MCF 10A (cell line): ENCODE data around the gene MDGA2. TPM values are rescaled to one million over a fixed set of nuclear protein-coding genes. Genes with fewer than 3 reads are reported as not detected.
A peak's percentile ranks its signal among the peaks of the same experiment; 100 is the strongest.

Source experiments
- BruUV-seq: library from RNA; stranded (reverse); fragments of 400-500 nt; replicated peaks from 2 replicates; lab custom pipeline; 2021; lab: Mats Ljungman, UMichigan
- CTCF ChIA-PET: fragments of 300-600 bp; sonication (Branson Sonifier 250); formaldehyde crosslinking; extraction: SDS; loops from one replicate; lab custom pipeline; 2021; ENCODE audit warnings: antibody characterized with exemption, inconsistent platforms; lab: Yijun Ruan, JAX
- POLR2A ChIA-PET: fragments of 300-600, 350-650 bp; sonication (Branson Sonifier 250); formaldehyde crosslinking; extraction: SDS; loops from one replicate; lab custom pipeline; 2020; ENCODE audit warnings: antibody characterized with exemption, inconsistent platforms; lab: Yijun Ruan, JAX
- DNase-seq: peaks from one replicate; pipeline ENCODE4 v3.0.0-alpha.2; 2018; ENCODE audit not compliant: unreplicated experiment
- H3K27ac Mint-ChIP-seq: one replicate; pipeline ENCODE4 v1.8.0; 2022; ENCODE audit warnings: mild to moderate bottlenecking, low read depth, mixed read lengths; ENCODE audit not compliant: unreplicated experiment
- H3K27me3 Mint-ChIP-seq: one replicate; pipeline ENCODE4 v1.8.0; 2022; ENCODE audit warnings: mixed read lengths; ENCODE audit not compliant: insufficient read depth, unreplicated experiment
- H3K36me3 Mint-ChIP-seq: one replicate; pipeline ENCODE4 v1.8.0; 2022; ENCODE audit warnings: mild to moderate bottlenecking, moderate library complexity, mixed read lengths; ENCODE audit not compliant: insufficient read depth, unreplicated experiment
- H3K4me1 Mint-ChIP-seq: one replicate; pipeline ENCODE4 v1.8.0; 2022; ENCODE audit warnings: mixed read lengths; ENCODE audit not compliant: insufficient read depth, unreplicated experiment
- H3K4me3 Mint-ChIP-seq: one replicate; pipeline ENCODE4 v1.8.0; 2022; ENCODE audit warnings: mild to moderate bottlenecking, moderate library complexity, mixed read lengths; ENCODE audit not compliant: unreplicated experiment
- H3K9me3 Mint-ChIP-seq: one replicate; pipeline ENCODE4 v1.8.0; 2022; ENCODE audit warnings: mixed read lengths; ENCODE audit not compliant: unreplicated experiment
- CTCF ChIP-seq: fragments of 200-600 bp; IDR thresholded peaks from one replicate; pipeline ENCODE4 v1.8.0; 2022; ENCODE audit warnings: antibody characterized with exemption, mild to moderate bottlenecking; ENCODE audit not compliant: unreplicated experiment
- intact Hi-C: fragments of 100-400 bp; cut with micrococcal nuclease; formaldehyde crosslinking; loops from 2 replicates; pipeline ENCODE4 v1.14.1; 2022
- total RNA-seq: library from RNA; stranded (reverse); gene quantifications from 2 replicates; pipeline ENCODE4 v1.2.3, GENCODE V29; 2022

MDGA2 gene
- total RNA-seq, 1 experiment from 2014 or later = not detected

GRCh38 chr14:47270715-47271114 lies 404.7 kb downstream of the MDGA2 start:
- peak overlapping the region; percentile 24 for H3K27ac Mint-ChIP-seq
- intact Hi-C loops = no loop called here
- no peaks in the 10 kb centered on the region for H3K36me3 Mint-ChIP-seq

GRCh38 chr14:47269756-47270492 lies 405.5 kb downstream of the MDGA2 start:
- POLR2A ChIA-PET = no interaction called here
- no peak for DNase-seq
- intact Hi-C loops = no loop called here
- TF ChIP-seq CTCF = no peak
- Mint-ChIP-seq H3K4me1 (peaks cover 6% of the 10 kb centered on the region), H3K36me3 (no peaks in the 10 kb centered on the region), H3K27me3 (no peaks in the 10 kb centered on the region), H3K27ac (peak overlapping the region; percentile 24), H3K9me3 (no peaks in the 10 kb centered on the region), H3K4me3 (peak overlapping the region; percentile 10)
- TSS peak; percentile 96 for BruUV-seq
- CTCF ChIA-PET = interaction anchor here (0.6 kb wide), 1 partner anchor 293 kb away, joined by 3 read pairs; no protein-coding TSS in a partner anchor

More at GRCh38 chr14:47270715-47271114, 404.7 kb downstream of the MDGA2 start:
- H3K9me3 Mint-ChIP-seq = no peaks in the 10 kb centered on the region
- H3K4me3 Mint-ChIP-seq = no peak overlapping the region
- TF ChIP-seq CTCF = no peak
- peaks cover 2% of the 10 kb centered on the region for H3K27me3 Mint-ChIP-seq
- no TSS peak for BruUV-seq
- ChIA-PET CTCF (no interaction called here), POLR2A (no interaction called here)
- H3K4me1 Mint-ChIP-seq = peaks cover 6% of the 10 kb centered on the region
- no peak for DNase-seq

GRCh38 chr14:47264842-47265241 lies 410.6 kb downstream of the MDGA2 start:
- BruUV-seq = no TSS peak
- CTCF ChIA-PET = interaction anchor here (1.5 kb wide), 1 partner anchor 14 kb away, joined by 5 read pairs; no protein-coding TSS in a partner anchor

More at GRCh38 chr14:47264842-47265241, 410.6 kb downstream of the MDGA2 start:
- no peaks in the 10 kb centered on the region for H3K36me3 Mint-ChIP-seq
- no peaks in the 10 kb centered on the region for H3K9me3 Mint-ChIP-seq
- no peaks in the 10 kb centered on the region for H3K4me1 Mint-ChIP-seq
- POLR2A ChIA-PET = no interaction called here
- intact Hi-C loops = no loop called here
- TF ChIP-seq CTCF = no peak
- DNase-seq = no peak
- no peak overlapping the region for H3K4me3 Mint-ChIP-seq
- peaks cover 5% of the 10 kb centered on the region for H3K27me3 Mint-ChIP-seq
- H3K27ac Mint-ChIP-seq = no peak overlapping the region
